COLO829 (cell line): Measurements from ENCODE around the gene MMAA.
"Not testable (repeated sequence)": the region's sequence is repeated elsewhere in the genome, so short reads cannot be mapped to it uniquely, and the experiment has no call there.

ENCODE experiments used
- DNase-seq: peaks from one replicate; pipeline ENCODE4 v3.0.0; 2012; ENCODE audit warnings: low spot score

Gene MMAA

GRCh38 chr4:145618932-145619638 is at the start of gene MMAA:
TSS of gene MMAA (plus strand) at chr4:145619385. CDS start at chr4:145639140, 19,755 bp downstream.
- DNase-seq: peak; percentile 98

- DNase-seq: not testable (repeated sequence)
Observed at GRCh38 chr4:145574546-145574945, 44.6 kb upstream of the MMAA start.

DNA sequence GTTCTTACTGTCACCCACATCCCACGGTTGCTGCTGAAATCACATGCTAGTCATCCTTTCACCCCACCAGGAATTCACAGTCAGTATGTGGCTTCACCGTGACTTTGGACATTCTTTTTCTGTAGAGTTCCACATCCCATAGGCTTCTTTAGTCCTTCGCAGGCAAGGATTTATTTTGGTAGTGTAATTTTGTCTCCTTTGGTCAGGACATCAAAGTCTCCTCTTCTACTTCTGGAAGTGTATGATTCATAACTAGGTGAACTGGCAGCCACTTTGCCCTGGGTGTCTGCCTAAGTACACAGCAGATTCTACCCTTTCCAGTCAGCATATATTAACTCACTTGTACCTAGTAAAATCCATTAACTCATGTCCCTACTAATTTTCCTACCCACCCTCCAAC is 38.3 kb upstream of the MMAA start:
- DNase-seq: no peak

DNA sequence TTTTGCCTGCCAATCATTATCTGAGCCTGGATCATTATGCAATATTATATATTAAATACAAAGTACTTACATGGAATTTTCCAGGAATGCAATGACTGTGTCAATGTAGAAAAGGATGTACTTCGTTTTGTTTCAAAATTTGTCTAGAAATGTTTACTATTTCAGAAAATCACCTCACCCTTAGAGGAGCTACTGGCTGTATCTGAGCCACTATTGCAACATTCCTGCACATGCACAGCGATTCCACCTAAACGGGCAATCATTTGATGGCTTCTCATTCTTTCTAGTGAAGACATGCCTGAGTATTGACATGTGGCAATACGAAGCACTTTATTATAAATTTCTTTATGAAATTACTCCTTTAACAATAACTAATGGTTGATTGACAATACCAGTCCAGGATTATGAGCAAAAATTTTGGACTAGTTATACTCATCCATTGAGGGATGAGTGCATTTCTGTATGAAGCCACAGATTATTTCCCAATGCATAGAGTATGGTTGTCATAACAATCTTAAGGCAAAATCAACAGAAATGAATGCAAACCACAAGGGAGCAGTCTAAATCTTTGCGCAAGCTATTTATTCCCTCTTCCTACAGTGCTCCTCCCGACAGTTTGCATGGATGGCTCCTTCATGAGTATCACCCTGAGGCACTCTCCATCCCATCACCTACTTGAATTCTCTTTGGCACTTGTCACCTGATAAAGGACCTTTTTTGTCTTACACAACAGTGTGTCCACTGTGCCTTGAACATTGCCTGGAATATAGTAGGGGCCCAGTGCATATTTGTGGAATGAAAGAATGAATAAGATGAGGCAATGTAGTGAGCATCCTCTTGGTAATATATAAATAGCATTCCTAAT is 35.8 kb upstream of the MMAA start:
- DNase-seq: no peak

DNA sequence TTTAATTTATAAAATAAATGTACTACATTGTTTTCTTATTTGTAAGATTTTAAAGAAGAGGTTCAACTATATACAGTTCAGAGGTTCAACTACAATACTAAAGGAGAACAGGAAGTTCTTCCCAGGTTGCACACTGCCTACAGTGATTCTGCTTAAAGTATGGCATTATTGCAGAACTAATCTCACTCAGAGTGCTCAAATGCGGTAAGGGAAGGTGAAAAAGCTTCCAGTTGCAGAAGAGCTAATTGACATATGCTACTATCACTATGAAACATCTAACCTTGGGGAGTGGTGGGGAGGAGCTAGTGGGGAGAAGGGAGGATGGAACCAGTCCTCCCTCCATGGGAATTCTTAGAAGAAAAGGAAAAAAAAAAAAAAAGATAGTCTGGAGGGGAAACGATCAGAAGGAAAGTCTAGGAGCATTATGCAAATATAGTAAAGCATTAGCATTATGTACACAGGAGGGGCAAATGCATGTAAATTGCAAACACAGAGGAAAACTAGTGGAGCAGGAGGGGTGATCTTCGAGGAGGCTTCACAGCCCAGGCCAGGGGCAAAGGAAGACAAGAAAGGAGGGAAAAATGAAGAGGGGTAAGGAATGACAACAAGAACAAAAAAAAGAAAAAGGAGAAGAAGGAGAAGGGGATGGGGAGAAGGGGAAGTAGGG is 32.0 kb upstream of the MMAA start:
- DNase-seq: no peak

DNA sequence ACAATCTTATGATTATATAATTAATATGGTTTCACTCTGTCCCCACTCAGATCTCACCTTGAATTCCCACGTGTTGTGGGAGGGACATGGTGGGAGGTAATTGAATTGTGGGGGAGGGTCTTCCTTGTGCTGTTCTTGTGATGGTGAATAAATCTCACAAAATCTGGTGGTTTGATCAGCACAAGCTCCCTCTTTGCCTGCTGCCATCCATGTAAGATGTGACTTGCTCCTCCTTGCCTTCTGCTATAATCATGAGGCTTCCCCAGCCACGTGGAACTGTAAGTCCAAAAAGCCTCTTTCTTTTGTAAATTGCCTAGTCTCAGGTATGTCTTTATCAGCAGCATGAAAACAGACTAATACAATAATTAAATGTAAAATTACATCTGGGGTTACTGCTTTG is 29.8 kb upstream of the MMAA start:
- DNase-seq: not testable (repeated sequence)

GRCh38 chr4:145589916-145590702 is 29.1 kb upstream of the MMAA start:
- DNase-seq: no peak

DNA sequence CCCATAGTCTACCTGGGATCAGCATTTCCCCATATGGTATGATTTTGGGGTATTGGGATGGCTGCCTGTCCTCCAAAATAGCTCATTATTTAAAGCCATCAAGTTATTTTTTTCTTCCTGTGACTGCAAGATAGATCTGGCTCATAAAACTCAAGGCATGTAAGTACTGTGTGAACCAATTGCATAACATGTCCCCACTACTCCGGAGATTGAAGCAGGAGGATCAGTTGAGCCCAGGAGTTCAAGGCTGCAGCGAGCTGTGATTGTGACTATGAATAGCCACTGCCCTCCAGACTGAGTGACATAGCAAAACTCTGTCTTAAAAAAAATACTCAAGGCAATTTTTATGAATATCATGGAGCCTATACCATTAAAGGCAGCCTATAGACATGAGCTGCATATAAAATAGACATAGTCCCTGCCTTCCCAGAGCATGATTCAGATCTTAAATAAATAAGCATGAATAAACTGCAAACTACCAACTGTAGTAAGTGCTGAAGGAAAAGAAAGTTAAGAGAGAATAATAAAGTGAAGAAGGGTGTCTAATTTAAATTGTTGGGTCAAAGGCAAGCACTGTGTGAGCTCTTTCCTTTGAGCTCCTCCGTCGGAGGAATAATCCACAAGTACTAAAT is 16.9 kb upstream of the MMAA start:
- DNase-seq: no peak

DNA sequence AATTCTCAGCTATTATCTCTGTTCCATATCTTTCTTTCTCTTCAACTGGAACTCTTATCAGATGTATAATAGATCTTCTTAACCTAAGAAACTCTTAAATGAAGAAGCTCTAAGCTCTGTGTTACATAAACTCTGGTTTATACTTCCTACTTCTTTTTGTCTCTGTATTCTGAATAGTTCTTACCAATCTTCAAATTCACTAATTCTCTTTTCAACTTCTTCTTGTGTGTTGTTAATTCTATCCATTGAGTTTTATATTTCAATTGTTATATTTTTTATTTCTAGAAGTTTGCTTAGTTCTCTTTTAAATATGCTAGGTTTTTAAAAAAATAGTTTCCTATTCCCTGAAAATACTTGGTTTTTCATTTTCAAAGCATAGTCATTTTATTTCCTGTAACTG is 13.2 kb upstream of the MMAA start:
- DNase-seq: no peak

DNA sequence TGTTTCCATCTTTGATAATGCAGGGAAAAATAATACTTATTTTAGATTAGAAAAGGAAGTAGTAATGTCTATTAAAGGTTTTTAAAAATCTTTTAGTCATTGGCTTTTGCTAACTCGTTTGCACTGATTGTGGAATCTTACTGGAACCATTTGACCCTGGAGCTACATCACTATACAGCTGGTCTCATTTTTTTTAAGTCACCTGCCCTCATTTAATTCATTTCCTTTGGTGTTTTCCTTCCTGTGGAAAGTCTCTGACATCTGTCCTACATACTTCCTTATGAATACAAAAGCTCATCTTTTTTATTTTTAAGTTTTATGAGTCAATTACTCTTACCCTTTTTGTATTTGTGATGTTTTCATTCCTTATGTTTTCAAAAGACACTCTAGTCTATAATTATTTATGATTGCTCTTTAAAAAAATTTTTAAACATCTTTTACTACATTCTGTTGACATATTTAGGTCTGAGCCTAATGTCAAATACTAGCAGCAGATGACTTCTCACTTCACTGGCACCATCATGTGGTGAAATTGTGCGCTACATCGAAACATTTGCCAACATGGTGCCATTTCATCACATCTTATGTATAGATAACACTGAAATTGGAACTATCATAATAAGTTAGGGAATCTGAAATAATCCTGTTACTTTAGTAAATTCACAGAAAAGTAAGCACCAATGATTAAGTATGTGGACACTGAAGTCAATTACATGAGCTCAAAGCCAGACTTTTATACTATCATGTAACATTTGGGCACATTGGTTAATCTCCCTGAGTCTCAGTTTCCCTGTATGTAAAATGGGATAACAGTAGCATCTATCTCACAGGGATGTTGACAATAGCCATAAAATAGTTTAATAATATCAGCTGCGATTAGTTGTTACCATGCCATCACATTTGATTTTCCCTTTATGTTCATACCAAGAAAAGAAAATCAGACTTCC is 9.4 kb upstream of the MMAA start:
- peak; percentile 70 for DNase-seq

- DNase-seq: no peak
Observed at GRCh38 chr4:145613566-145614232, 5.5 kb upstream of the MMAA start.

GRCh38 chr4:145614233-145614610 is 5.0 kb upstream of the MMAA start:
- DNase-seq: no peak

DNA sequence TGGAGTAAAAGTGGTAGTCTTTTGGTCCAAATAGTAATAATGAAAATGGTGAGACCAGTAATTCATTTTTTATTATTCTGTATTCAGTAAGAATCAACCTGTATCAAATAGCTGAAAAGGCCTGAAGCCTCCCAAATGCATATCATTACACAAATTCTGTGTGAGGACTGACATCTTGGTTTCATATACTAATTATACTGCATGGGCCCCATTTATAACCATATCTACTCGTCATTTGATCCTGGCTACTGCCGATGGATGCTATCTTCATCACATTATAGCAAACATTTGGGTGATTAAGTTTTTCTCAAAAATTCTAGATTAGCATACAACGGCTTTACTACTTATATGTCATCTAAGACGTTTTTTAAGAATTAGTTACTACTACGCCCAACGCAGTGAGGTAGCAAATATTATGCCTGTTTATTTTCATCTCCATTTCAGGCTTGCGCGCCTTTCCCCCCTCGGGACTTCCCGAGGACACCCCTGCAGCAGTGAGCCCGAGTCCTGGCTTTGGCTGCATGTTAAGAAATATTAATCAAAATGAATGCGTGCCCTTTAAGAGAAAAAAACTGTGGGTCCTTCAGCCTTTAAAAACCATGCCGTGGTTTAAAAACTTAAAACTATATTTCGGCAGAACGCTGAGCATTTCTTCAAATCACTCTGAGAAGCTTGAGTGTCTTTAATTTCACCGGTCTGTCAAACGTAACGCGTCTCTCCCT is 814 bp upstream of the MMAA start:
- DNase-seq: peak; percentile 20

GRCh38 chr4:145619639-145619996 is 433 bp downstream of the MMAA start:
- peak; percentile 51 for DNase-seq

GRCh38 chr4:145622067-145622466 is 2.9 kb downstream of the MMAA start:
- DNase-seq: not testable (repeated sequence)

GRCh38 chr4:145623831-145624230 is 4.6 kb downstream of the MMAA start:
- no peak for DNase-seq

GRCh38 chr4:145625677-145626622 is 6.8 kb downstream of the MMAA start:
- DNase-seq: no peak

- DNase-seq: no peak
Observed at GRCh38 chr4:145626623-145626982, 7.4 kb downstream of the MMAA start.
